Measurements from ENCODE around the gene FNDC3B.

GRCh38 chr3:172067837-172068440, 28.6 kb downstream of the FNDC3B start:
- TF ChIP-seq, protein P1, sequence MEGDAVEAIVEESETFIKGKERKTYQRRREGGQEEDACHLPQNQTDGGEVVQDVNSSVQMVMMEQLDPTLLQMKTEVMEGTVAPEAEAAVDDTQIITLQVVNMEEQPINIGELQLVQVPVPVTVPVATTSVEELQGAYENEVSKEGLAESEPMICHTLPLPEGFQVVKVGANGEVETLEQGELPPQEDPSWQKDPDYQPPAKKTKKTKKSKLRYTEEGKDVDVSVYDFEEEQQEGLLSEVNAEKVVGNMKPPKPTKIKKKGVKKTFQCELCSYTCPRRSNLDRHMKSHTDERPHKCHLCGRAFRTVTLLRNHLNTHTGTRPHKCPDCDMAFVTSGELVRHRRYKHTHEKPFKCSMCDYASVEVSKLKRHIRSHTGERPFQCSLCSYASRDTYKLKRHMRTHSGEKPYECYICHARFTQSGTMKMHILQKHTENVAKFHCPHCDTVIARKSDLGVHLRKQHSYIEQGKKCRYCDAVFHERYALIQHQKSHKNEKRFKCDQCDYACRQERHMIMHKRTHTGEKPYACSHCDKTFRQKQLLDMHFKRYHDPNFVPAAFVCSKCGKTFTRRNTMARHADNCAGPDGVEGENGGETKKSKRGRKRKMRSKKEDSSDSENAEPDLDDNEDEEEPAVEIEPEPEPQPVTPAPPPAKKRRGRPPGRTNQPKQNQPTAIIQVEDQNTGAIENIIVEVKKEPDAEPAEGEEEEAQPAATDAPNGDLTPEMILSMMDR (IDR thresholded peaks at IDR 0.05), result no peak
- TF ChIP-seq EZH2 (IDR thresholded peaks at IDR 0.05) (no peak), EZH2phosphoT487 (IDR thresholded peaks at IDR 0.05) (no peak)

Measured in neural progenitor cell (in vitro differentiated cells).